KMS-11 (cell line): ENCODE measurements around the gene PNRC1.
"Not testable (repeated sequence)": the region's sequence is repeated elsewhere in the genome, so short reads cannot be mapped to it uniquely, and the experiment has no call there.

ENCODE experiments used
- H2AFZ ChIP-seq: fragments of 200-600 bp; sonication (generic); 2 replicates; pipeline ENCODE4 v1.6.1; 2016; ENCODE audit warnings: antibody characterized with exemption, mixed run types, low read depth
- H3K27ac ChIP-seq: fragments of 200-600 bp; sonication (generic); 2 replicates; pipeline ENCODE4 v1.6.1; 2016; ENCODE audit warnings: mild to moderate bottlenecking, mixed run types
- H3K27me3 ChIP-seq: fragments of 200-600 bp; sonication (generic); 2 replicates; pipeline ENCODE4 v1.6.1; 2017; ENCODE audit warnings: mild to moderate bottlenecking, low read depth, mixed run types, moderate library complexity; ENCODE audit not compliant: insufficient read depth
- H3K36me3 ChIP-seq: fragments of 200-600 bp; sonication (generic); 2 replicates; pipeline ENCODE4 v1.6.1; 2017; ENCODE audit warnings: mild to moderate bottlenecking, mixed run types; ENCODE audit not compliant: insufficient read depth
- H3K4me1 ChIP-seq: fragments of 200-600 bp; sonication (generic); 2 replicates; pipeline ENCODE4 v1.6.1; 2016; ENCODE audit warnings: mild to moderate bottlenecking, low read depth, mixed run types; ENCODE audit not compliant: poor library complexity, severe bottlenecking
- H3K4me2 ChIP-seq: fragments of 200-600 bp; sonication (generic); 2 replicates; pipeline ENCODE4 v1.7.0; 2016; ENCODE audit warnings: mild to moderate bottlenecking, mixed run types
- H3K4me3 ChIP-seq: fragments of 200-600 bp; sonication (generic); IDR thresholded peaks from 2 replicates; pipeline ENCODE4 v1.6.1; 2017; ENCODE audit warnings: low read depth, low read length, mixed read lengths; ENCODE audit not compliant: insufficient read depth
- H3K79me2 ChIP-seq: fragments of 200-600 bp; sonication (generic); 2 replicates; pipeline ENCODE4 v1.6.1; 2016; ENCODE audit warnings: low read depth, mixed run types; ENCODE audit not compliant: insufficient read depth
- H3K9ac ChIP-seq: fragments of 200-600 bp; sonication (generic); 2 replicates; pipeline ENCODE4 v1.6.1; 2016; ENCODE audit warnings: mild to moderate bottlenecking, mixed run types
- H4K20me1 ChIP-seq: fragments of 200-600 bp; sonication (generic); 2 replicates; pipeline ENCODE4 v1.6.1; 2016; ENCODE audit warnings: mild to moderate bottlenecking, mixed run types; ENCODE audit not compliant: insufficient read depth
- CTCF ChIP-seq: fragments of 200-600 bp; sonication (generic); conservative IDR thresholded peaks from 2 replicates; pipeline ENCODE4 v1.6.1; 2017; ENCODE audit warnings: low read depth, mild to moderate bottlenecking, antibody characterized with exemption, low read length, moderate library complexity, mixed read lengths

PNRC1 gene

DNA sequence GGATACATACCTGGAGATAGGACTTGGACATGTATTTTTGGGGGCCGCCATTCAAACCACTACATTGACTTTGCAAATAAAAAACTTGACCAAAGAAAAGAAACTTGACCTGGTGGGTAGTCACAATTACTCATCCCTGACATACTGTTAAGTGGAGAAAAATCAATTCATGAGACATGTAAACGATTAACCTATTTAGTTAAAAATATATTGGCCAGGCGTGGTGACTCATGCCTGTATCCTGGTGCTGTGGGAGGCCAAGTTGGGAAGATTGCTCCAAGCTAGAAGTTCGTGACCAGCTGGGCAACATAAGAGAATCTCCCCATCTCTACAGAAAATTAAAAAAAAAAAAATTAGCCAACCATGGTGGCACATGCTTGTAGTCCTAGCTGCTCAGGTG, 39.8 kb downstream of the PNRC1 start:
- Histone ChIP-seq H3K36me3 (no peaks in the 10 kb centered on the region), H3K4me2 (no peak overlapping the region), H2AFZ (no peak overlapping the region), H3K79me2 (no peaks in the 10 kb centered on the region), H3K9ac (no peak overlapping the region), H3K4me1 (peaks cover 3% of the 10 kb centered on the region), H4K20me1 (no peaks in the 10 kb centered on the region), H3K27ac (no peak overlapping the region), H3K27me3 (no peaks in the 10 kb centered on the region), H3K4me3 (no peak overlapping the region)
- no peak for TF ChIP-seq CTCF

GRCh38 chr6:89121934-89122333, 41.4 kb downstream of the PNRC1 start:
- H3K9ac ChIP-seq, result no peak overlapping the region
- H3K79me2 ChIP-seq, result no peaks in the 10 kb centered on the region
- no peak for TF ChIP-seq CTCF
- no peak overlapping the region for H3K4me2 ChIP-seq
- no peak overlapping the region for H3K27ac ChIP-seq
- H3K36me3 ChIP-seq, result no peaks in the 10 kb centered on the region
- no peak overlapping the region for H3K4me3 ChIP-seq
- H4K20me1 ChIP-seq, result no peaks in the 10 kb centered on the region
- H2AFZ ChIP-seq, result no peak overlapping the region
- no peaks in the 10 kb centered on the region for H3K27me3 ChIP-seq
- H3K4me1 ChIP-seq, result peaks cover 3% of the 10 kb centered on the region

GRCh38 chr6:89122625-89123024, 42.1 kb downstream of the PNRC1 start:
- H3K4me2 ChIP-seq, result no peak overlapping the region
- H3K79me2 ChIP-seq, result no peaks in the 10 kb centered on the region
- no peak overlapping the region for H3K9ac ChIP-seq
- H3K27me3 ChIP-seq, result no peaks in the 10 kb centered on the region
- peaks cover 3% of the 10 kb centered on the region for H3K4me1 ChIP-seq
- no peak overlapping the region for H3K4me3 ChIP-seq
- no peaks in the 10 kb centered on the region for H4K20me1 ChIP-seq
- no peak overlapping the region for H3K27ac ChIP-seq
- H3K36me3 ChIP-seq, result no peaks in the 10 kb centered on the region
- H2AFZ ChIP-seq, result no peak overlapping the region
- peak; percentile 45; the same call in 1 of the 2 replicates for TF ChIP-seq CTCF

- H3K4me2 ChIP-seq, H4K20me1 ChIP-seq, H3K36me3 ChIP-seq, H3K9ac ChIP-seq, H3K4me1 ChIP-seq, H3K27me3 ChIP-seq, H3K79me2 ChIP-seq, H2AFZ ChIP-seq, H3K4me3 ChIP-seq, H3K27ac ChIP-seq: not testable (repeated sequence)
Measured at GRCh38 chr6:89128256-89128671, 47.7 kb downstream of the PNRC1 start.

GRCh38 chr6:89131599-89131998, 51.0 kb downstream of the PNRC1 start:
- no peaks in the 10 kb centered on the region for H3K79me2 ChIP-seq
- H3K36me3 ChIP-seq, result no peaks in the 10 kb centered on the region
- no peak overlapping the region for H3K4me3 ChIP-seq
- H3K4me2 ChIP-seq, result no peak overlapping the region
- H3K9ac ChIP-seq, result no peak overlapping the region
- H3K27me3 ChIP-seq, result no peaks in the 10 kb centered on the region
- no peaks in the 10 kb centered on the region for H3K4me1 ChIP-seq
- H4K20me1 ChIP-seq, result no peaks in the 10 kb centered on the region
- no peak overlapping the region for H3K27ac ChIP-seq
- no peak overlapping the region for H2AFZ ChIP-seq
- no peak for TF ChIP-seq CTCF
